NCI-H2081 (cell line): ENCODE measurements around the gene PSMG3.

ENCODE experiments used
- DNase-seq, 2 experiments: peaks; one replicate each; lab custom pipeline; 2025; lab: John Stamatoyannopoulos, UW

The PSMG3 gene

GRCh38 chr7:1558181-1558811, 11.5 kb downstream of the PSMG3 start:
- no peak for DNase-seq

- no peak for DNase-seq
Observed at GRCh38 chr7:1557771-1558170, 12.1 kb downstream of the PSMG3 start.

GRCh38 chr7:1557006-1557405, 12.8 kb downstream of the PSMG3 start:
- no peak for DNase-seq

DNA sequence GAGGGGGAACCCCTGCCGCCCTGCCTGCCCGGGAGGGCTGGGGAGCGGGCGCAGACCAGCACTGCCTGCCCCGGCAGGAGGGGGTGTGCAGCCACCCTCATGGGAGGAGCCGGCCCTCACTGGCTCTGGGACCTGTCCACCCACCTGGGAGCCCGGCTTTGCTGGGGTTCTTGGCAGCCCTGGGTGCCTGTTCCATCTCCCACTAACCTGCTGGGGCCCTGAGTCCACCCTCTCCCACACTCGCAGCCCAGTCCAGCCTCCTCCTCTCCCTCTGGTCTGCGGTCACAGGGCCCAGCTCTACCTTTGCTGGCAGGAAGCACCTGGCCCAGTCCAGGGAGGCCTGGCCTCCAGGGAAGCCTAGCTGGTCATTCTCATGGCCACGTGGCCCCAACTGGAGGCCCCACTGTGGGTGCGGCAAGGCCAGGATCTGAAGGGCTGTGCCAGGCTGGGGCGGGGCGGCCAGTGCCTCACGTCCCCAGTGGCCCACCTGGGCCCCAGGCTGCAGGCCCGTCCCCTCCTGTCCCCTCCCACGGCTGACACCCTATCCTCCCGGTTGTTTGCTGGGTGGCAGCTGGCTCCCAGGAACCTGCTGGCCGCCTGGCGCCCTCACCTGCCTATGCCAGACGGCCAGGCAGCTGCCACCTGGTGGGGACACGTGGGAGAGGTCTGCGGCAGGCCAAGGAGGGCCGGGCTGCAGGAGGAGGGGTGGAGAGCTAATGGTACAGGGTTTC, 13.9 kb downstream of the PSMG3 start, which contains the start of gene TMEM184A:
TMEM184A (minus strand) TSS at position 393 of the 731 bp plus-strand sequence. CDS start 721 bp downstream, outside the sequence.
- DNase-seq: peak; percentile 98 to 99

DNA sequence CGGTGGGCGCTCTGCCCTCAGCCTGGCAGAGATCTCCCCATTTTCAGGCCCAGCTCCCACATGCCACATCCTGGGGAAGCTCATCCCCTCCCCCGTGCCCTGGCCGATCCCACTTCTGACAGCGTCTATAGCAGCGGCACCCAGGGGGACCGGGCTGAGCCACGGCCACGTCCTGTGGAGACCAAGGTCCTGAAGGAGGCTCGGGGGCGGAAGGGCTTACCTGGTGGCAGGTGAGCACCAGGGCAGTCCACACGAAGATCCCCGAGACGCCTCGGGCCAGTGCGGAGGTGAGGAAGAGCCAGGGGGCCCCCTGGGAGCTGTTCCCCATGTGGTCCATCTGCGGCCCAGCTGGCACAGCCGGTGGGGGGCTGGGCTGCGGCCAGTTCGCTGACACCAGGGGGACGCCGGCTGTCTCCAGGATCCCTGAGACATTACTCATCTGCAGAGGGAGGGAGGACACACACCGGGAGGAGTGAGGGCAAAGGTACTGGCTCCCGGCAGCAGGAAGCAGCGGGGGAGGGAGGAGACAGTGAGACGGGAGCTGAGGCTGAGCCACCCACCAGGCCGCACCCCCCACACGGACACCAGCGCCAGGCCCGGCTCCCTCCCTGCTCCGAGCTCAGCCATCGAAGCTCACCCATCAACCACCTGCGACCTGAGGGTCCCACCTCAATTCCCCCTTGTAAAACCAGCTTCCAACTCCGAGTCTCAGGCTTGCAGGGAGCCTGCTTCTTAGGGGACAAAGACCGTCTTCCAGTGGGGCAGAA, 14.6 kb downstream of the PSMG3 start:
- peak; percentile 70 to 85 for DNase-seq

- DNase-seq: no peak
Observed at GRCh38 chr7:1554333-1555045, 15.3 kb downstream of the PSMG3 start.

GRCh38 chr7:1553512-1554210, 16.2 kb downstream of the PSMG3 start:
- DNase-seq: no peak

- DNase-seq: no peak
Observed at GRCh38 chr7:1552200-1552599, 17.6 kb downstream of the PSMG3 start.

GRCh38 chr7:1550846-1551155, 19.0 kb downstream of the PSMG3 start:
- DNase-seq: no peak

DNA sequence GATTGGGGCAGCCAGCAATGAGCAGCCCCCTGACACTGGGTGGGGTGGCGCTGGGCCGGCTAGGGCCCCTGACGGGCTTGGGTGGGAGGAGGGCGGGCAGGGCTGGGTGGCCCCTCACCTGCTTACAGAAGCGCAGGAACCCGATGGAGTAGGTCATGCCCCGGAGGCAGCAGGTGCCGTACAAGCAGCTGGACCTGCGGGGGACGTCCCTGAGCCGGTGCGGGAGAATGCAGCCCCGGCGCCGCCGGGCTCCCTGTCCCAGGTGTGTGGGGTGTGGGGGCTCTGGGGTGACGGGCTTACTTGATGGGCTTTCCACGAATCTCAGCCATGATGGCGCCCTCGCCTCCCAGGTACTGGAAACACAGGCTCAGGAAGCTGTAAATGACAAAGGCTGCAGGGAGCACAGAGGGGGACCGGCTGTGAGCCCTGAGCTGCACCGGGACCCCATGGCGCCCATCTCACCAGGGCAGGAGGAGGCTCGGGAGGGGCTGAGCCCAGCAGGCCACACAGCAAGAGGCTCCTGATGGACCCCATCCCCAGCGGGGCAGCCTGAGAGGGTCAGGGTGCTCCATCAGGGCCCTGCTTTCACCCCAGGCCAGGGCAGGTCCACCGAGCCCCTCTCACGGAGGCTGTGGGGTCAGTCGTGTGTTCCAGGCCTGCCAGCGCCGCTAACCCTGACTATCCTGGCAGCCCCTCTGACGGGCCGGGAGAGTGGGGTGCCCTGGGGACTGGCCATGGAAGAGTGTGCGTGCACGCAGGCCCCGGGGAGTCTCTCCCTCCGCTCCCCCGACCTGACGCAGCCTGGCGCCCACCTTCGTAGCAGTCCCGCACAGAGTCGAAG, 19.6 kb downstream of the PSMG3 start:
- no peak for DNase-seq

DNA sequence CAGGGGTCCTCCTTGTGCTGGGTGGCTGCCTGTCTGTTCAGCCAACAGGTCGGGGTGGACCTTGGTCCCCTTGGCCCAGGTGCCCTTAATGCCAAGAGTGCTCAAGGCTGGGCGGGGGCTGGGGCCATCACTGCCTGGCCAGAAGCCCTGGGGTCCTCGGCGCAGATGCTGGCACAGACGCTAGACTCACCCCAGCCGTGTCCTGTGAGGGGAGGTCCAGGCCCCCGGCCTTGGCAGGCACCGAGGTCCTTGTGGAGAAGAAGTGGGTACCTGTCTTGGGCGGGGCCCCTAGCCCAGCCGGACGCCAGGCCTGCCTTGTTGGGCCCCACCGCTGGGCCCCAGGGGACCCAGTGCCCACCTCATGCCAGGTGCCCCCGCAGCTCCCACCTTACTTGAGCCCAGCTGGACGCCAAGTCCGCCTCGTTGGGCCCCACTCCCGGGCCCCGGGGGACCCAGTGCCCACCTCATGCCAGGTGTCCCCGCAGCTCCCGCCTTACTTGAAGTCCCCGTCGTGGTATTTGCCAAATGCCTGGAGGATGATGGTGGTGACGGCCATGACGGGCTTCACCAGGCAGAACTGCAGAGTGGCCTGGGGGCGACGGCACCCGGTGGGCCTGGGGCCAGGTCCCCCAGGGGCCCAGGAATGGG, 20.4 kb downstream of the PSMG3 start:
- no peak for DNase-seq

DNA sequence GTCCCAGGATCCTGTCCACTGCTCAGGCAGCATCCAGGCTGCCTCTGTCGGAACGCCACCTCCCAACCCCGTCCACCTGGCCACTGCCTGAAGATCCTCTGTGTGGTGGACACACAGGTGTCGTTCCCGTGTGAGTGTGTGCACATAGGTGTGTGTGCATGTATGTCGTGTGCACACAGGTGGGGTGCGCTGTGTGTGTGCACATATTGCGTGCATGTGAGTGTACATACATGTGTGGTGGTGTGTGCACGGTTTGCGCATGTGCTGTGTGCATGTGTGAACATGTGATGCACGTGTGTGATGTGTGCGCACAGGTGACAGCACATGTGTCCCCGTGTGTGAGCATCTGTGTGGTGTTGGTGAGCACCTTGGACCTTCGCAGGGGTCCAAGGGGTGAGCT, 20.9 kb downstream of the PSMG3 start:
- no peak for DNase-seq

GRCh38 chr7:1548438-1548831, 21.4 kb downstream of the PSMG3 start:
- no peak for DNase-seq

- no peak for DNase-seq
Observed at GRCh38 chr7:1547777-1548437, 21.9 kb downstream of the PSMG3 start.

- no peak for DNase-seq
Observed at GRCh38 chr7:1546909-1547776, 22.7 kb downstream of the PSMG3 start.

- no peak for DNase-seq
Observed at GRCh38 chr7:1546274-1546908, 23.4 kb downstream of the PSMG3 start.

DNA sequence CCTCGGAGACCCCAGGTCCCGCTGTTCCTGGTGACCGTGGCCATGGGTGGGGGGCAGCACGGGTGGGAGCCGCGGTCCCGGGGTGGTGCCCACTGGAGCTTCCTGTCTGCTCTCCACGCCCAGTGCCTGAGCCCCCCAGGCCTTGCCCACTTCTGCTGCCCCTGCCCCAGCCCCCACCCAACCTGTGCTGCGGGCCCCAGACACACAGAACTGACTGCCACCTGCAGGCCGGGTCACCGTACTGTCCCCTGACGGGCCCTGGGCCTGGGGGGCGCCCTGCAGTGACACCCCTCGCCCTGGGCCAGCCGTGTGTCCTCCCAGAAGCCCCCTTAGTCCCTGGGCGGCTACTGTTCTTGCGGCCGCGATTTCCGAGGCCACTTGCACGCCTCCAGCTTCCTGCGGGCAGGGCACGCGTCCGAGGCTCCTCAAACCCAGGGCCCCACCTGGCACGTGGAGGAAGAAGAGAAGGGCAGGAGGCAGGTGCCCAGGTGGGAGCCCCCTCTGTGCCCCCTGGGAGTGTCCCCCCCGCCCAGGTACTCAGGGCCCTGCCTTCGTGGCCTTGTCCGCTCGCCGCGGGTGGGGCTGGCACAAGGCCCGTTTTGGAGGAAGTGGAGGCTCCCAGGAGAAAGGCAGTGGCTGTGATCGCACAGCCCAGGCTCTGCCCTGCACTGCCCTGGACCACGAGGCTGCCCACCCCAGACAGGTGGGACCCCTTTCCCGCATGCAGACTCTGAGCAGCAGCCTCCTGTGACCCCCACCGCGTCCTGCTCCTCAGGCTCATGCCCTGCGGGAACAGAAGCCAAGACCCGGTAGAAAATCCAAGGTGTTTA, 24.2 kb downstream of the PSMG3 start:
- no peak for DNase-seq
